Eye (tissue), 1 donor: ENCODE measurements around the gene ZNF460.
"Not testable (repeated sequence)": the region's sequence is repeated elsewhere in the genome, so short reads cannot be mapped to it uniquely, and the experiment has no call there.

Experiments
- DNase-seq: peaks from one replicate; pipeline ENCODE4 v3.0.0-alpha.2; 2015

Gene ZNF460

GRCh38 chr19:57280165-57280961 lies at the start of gene ZNF460:
ZNF460 (plus strand) TSS chr19:57280485; CDS start chr19:57280807, 322 bp downstream.
- DNase-seq: peak; percentile 99

DNA sequence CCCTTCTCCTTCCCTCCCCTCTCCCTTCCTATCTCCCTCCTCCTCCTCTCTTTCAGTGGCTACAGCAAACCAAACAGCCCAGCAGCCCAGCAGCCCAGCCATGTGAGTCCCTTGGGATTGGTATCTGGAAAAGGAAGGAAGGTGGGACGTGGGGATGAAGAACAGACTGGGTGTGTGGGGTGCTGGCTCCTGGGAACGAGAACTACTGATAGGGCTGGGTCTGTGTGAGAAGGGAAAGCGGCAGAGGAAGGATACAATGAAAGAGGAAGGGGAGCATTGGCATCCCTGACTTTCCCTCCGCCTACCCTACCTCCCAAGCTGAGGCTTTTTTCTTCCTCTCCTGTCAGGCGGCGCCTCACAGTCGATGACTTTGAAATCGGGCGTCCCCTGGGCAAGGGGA lies 48.6 kb upstream of the ZNF460 start:
- no peak for DNase-seq

- DNase-seq: no peak
Observed at GRCh38 chr19:57233207-57233606, 47.1 kb upstream of the ZNF460 start.

- DNase-seq: no peak
Observed at GRCh38 chr19:57239982-57240310, 40.3 kb upstream of the ZNF460 start.

GRCh38 chr19:57240311-57241090 lies 39.8 kb upstream of the ZNF460 start, which contains the start of gene ZNF805:
ZNF805 (plus strand) TSS chr19:57240632; CDS start chr19:57240892, 260 bp downstream.
- peak; percentile 97 for DNase-seq

DNA sequence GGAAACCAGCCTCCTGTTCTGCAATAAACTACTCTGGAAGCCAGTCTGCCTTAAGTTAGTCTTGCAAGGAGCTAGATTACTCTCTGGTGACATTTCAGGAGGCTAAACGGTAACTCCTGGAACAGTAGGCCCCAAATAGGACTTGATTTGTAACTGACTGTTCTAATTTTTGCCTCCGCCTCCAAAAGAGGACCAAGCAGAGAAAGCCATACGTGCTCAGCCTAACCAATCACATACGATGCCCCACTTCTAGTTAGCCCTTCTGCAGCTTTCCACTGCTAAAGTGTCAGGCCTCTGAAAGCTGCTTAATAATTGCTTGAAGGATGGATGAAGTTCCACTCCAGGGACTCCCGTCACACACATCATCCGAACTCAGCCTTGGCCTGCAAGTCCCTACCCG lies 39.1 kb upstream of the ZNF460 start:
- no peak for DNase-seq

DNA sequence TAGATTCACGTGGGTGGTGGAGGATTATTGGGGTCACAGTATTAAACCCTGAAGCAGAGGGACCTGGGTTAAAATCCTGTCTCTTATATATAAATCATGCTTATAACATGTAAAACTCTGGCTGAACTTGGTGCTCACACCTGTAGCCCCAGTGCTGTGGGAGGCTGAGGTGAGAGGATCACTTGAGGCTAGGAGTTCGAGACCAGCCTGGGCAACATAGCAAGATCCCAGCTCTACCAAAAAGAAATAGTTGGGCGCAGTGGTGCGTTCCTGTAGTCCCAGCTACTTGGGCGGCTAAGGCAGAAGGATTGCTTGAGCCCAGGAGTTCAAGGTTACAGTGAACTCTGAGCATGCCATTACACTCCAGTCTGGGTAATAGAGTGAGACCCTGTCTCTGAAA lies 37.5 kb upstream of the ZNF460 start:
- no peak for DNase-seq

- no peak for DNase-seq
Observed at GRCh38 chr19:57244513-57244912, 35.8 kb upstream of the ZNF460 start.

DNA sequence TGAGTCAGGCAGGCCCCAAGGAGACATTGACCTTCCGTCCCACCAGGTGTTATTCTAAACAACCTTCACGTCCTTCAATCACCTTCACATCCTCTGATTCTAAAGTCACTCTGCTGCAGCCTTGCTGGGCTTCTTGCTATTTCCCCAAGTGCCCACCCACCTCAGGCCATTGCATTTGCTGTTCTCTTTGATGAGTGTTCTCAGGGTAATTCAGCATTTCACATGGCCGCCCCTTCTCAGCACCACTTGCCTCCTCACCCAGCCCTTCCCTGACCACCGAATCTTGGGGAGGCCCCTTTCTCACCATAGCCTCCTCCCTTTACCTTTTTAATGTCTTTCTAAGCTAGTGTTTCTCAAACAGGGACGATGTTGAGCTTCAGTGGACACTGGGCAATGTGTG lies 35.2 kb upstream of the ZNF460 start:
- no peak for DNase-seq

GRCh38 chr19:57245959-57246358 lies 34.3 kb upstream of the ZNF460 start:
- DNase-seq: no peak

- DNase-seq: no peak
Observed at GRCh38 chr19:57248646-57249045, 31.6 kb upstream of the ZNF460 start.

- no peak for DNase-seq
Observed at GRCh38 chr19:57249329-57249728, 31.0 kb upstream of the ZNF460 start.

DNA sequence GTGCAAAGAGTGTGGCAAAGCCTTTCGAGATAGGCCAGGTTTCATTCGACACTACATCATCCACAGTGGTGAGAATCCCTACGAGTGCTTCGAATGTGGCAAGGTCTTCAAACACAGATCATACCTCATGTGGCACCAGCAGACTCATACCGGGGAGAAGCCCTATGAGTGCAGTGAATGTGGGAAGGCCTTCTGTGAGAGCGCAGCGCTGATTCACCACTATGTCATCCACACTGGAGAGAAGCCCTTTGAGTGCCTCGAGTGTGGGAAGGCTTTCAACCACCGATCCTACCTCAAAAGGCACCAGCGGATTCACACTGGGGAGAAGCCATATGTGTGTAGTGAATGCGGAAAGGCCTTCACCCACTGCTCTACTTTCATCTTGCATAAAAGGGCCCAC lies 26.5 kb upstream of the ZNF460 start:
- DNase-seq: not testable (repeated sequence)

GRCh38 chr19:57262044-57262443 lies 18.2 kb upstream of the ZNF460 start:
- DNase-seq: no peak

DNA sequence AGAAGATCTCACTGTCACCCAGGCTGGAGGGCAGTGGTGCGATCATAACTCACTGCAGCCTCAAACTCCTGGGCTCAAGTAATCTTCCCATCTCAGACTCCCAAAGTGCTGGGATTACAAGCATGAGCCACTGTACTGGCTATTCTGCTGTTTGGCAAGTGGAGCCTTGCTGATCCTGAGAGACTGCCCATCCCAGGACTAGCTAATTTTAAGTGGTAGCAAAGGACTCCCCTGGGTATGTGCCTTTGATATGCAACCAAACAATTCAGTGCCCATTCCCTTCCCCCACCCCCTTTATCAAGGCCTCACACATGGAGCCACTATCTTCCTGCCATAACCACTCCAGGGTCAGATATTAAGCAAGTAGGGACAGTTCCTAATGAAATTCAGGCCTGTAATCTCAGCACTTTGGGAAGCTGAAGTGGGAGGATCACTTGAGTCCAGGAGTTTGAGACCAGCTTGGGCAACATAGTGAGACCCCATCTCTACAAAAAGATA lies 17.0 kb upstream of the ZNF460 start:
- DNase-seq: no peak

GRCh38 chr19:57267291-57267690 lies 13.0 kb upstream of the ZNF460 start:
- no peak for DNase-seq

DNA sequence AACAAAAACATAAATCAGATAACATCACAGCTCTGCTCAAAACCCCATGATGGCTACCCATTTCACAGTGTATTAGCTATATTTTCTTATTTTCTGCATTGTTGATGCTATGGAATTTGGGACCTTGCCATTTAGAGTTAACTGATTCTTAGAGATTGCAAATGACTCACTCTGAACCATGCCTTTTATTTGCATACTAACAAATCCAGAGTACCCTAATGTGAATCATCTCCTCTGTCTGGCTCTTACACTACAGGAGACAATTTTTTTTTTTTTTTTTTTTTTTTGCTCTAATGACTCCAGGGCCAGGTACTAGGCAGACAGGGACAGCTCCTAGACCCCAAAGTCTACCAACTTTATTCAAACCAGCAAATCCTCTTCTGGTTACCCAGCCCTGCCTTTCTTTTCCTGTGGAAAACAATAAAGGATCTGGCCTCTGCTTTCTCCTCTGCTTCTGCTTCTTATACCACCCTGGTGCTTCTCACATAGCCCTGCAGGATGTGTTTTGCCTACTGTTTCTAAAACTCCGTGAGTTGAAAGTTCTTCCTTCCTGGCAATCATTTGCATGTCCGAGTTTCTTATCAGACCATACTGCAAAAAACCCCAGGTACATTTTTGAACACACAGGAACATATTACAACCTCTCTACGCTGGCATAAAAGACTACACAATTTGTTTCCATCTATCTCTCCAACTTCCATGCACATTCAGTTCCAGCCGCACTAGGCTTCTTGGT lies 10.6 kb upstream of the ZNF460 start:
- DNase-seq: no peak

GRCh38 chr19:57271280-57271679 lies 9.0 kb upstream of the ZNF460 start:
- no peak for DNase-seq

- no peak for DNase-seq
Observed at GRCh38 chr19:57273014-57273413, 7.3 kb upstream of the ZNF460 start.

- no peak for DNase-seq
Observed at GRCh38 chr19:57276430-57276829, 3.9 kb upstream of the ZNF460 start.

DNA sequence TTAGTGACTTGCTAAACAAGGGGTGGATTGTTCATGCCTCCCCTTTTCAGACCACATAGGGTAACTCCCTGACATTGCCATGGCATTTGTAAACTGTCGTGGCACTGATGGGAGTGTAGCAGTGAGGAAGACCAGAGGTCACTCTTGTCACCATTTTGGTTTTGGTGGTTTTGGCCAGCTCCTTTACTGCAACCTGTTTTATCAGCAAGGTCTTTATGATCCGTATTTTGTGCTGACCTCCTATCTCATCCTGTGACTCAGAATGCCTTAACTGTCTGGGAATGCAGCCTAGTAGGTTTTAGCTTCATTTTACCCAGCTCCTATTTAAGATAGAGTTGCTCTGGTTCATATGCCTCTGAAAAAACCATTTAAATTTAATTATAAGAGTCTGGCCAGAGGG lies 1.8 kb upstream of the ZNF460 start:
- not testable (repeated sequence) for DNase-seq

DNA sequence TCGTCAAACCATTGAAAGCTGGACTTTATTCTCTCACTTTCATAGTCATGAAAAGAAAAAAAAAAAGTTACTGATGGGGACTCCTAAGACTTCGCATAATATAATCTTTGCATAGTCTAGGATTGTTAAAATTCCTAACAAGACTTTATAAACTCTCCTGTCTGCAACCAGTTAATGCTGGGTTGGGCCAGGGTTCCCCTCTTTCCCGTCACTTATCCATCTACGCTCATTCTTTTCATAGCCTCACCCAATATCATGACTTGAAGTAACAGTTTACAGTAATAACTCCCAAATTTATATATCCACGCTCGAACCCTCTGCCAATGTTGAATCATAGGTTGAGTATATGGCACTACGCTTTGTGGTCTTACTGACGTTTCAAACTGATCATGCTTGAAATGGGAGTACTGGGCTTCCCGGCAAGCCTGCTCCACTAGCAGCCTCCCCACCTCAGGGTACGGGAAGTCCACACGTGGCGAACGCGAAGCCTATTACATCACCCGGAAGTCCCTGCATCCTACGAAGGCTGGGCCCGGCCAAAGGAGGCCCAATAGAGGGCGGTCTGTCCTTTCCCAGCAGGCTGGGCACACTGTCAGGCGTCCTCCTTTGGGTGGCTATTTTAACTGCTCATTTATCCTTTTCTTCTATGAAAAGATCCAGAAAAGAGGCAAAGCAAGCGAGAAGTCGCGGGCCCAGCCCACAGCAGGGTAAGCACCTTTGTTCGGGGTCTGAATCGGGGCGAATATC lies 694 bp upstream of the ZNF460 start:
- peak; percentile 98 for DNase-seq

- no peak for DNase-seq
Observed at GRCh38 chr19:57280962-57281400, 696 bp downstream of the ZNF460 start.
